Epithelial cell of proximal tubule (primary cell): ENCODE measurements around the gene C10orf90. TPM values are rescaled to one million over a fixed set of nuclear protein-coding genes. Genes with fewer than 3 reads are reported as not detected.
A peak's percentile ranks its signal among the peaks of the same experiment; 100 is the strongest.

ENCODE experiments used
- DNase-seq: peaks from one replicate; pipeline ENCODE4 v3.0.0-alpha.2; 2011; ENCODE audit warnings: low read depth
- H3K4me3 ChIP-seq: 2 replicates; pipeline ENCODE4 v1.5.1; 2011; ENCODE audit warnings: low read depth, mild to moderate bottlenecking, low read length
- total RNA-seq: library from RNA; depleted of rRNA; stranded (reverse); fragments of >200 nt; gene quantifications from 2 replicates; pipeline ENCODE4 v1.2.3, GENCODE V29; 2015
- TF ChIP-seq, protein P1 (sequence below): conservative IDR thresholded peaks from 2 replicates; pipeline ENCODE4 v1.5.1; 2012; ENCODE audit warnings: low read depth, mild to moderate bottlenecking, low read length

Gene C10orf90
- total RNA-seq, 1 donor from 2014 or later = not detected

DNA sequence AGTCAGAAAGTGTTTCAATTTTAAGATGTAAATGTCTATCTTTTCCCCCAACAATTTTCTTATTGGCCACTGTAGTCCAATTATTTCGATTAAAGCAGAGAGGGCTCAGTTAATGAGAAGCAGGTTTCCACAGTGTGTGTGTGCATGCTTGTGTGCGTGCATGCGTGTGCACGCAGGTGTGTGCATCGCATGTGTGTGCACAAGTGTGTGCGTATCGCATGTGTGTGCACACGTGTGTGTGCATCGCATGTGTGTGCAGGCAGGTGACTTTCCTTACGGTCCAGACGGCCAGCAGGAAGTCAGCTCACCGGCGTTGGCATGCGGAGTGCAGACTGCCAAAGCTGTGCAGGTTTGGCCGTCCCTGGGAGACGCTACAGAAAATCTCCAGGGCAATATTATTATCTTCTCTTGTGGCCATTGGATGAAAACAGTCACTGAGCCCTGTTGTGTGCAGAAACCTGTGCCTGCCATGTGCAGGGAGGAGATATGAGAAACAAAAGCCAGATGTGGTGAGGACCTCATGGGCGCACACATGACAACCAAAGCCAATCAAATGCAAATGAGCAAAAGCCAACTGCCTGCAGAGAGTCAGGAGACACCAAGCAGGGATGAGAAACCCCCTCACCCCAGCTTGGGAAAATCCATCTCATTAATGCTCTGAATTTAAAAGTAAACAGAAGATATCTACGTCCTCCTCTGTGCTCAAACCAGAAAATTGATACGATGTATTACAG, 70.4 kb downstream of the C10orf90 start:
- TF ChIP-seq, protein P1, sequence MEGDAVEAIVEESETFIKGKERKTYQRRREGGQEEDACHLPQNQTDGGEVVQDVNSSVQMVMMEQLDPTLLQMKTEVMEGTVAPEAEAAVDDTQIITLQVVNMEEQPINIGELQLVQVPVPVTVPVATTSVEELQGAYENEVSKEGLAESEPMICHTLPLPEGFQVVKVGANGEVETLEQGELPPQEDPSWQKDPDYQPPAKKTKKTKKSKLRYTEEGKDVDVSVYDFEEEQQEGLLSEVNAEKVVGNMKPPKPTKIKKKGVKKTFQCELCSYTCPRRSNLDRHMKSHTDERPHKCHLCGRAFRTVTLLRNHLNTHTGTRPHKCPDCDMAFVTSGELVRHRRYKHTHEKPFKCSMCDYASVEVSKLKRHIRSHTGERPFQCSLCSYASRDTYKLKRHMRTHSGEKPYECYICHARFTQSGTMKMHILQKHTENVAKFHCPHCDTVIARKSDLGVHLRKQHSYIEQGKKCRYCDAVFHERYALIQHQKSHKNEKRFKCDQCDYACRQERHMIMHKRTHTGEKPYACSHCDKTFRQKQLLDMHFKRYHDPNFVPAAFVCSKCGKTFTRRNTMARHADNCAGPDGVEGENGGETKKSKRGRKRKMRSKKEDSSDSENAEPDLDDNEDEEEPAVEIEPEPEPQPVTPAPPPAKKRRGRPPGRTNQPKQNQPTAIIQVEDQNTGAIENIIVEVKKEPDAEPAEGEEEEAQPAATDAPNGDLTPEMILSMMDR = no peak
- no peak for DNase-seq
- H3K4me3 ChIP-seq = no peak overlapping the region

- H3K4me3 ChIP-seq = no peak overlapping the region
- DNase-seq = no peak
- TF ChIP-seq, protein P1 = peak; percentile 91
Measured at GRCh38 chr10:126598009-126598408, 72.5 kb downstream of the C10orf90 start.

DNA sequence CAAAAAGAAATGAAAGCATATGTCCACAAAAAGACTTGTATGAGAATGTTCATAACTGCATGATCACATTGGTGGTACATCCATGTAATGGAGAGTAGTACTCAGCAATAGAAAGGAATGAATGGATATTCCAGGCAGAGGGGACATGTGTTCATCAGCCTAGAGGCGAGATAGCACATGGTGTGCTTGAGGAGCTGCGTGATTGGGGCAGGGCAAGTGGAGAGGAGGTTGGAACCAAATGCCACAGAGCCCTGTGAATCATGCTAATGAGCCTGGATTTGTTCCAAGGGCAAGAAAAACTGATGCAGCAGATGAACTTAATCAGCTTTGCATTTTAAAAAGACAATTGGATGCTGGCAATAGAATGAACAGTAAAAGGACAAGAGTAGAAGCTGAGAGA, 73.3 kb downstream of the C10orf90 start:
- TF ChIP-seq, protein P1 = no peak
- DNase-seq = no peak
- H3K4me3 ChIP-seq = no peak overlapping the region

DNA sequence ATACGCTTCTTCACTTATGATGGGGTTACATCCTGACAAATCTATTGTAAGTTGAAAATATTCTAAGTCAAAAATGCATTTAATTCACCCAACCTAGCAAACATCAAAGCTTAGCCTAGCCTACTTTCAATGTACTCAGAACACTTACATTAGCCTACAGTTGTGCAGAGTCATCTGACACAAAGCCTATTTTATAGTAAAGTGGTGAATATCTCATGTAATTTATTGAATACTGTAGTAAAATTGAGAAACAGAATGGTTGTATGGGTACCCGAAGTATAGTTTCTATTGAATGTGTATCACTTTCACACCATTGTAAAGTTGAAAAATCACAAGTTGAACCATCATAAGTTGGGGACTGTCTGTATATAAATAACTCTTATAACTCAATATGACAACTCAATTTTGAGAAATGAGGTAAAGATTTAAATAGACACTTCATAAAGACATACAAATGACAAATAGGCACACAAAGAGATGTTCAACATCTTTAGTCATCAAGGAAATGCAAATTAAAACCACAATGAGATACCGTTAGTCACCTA, 73.9 kb downstream of the C10orf90 start:
- no peak for DNase-seq
- TF ChIP-seq, protein P1 = no peak
- H3K4me3 ChIP-seq = no peak overlapping the region

- H3K4me3 ChIP-seq = no peak overlapping the region
- TF ChIP-seq, protein P1 = no peak
- DNase-seq = no peak
Measured at GRCh38 chr10:126595160-126595559, 75.3 kb downstream of the C10orf90 start.

DNA sequence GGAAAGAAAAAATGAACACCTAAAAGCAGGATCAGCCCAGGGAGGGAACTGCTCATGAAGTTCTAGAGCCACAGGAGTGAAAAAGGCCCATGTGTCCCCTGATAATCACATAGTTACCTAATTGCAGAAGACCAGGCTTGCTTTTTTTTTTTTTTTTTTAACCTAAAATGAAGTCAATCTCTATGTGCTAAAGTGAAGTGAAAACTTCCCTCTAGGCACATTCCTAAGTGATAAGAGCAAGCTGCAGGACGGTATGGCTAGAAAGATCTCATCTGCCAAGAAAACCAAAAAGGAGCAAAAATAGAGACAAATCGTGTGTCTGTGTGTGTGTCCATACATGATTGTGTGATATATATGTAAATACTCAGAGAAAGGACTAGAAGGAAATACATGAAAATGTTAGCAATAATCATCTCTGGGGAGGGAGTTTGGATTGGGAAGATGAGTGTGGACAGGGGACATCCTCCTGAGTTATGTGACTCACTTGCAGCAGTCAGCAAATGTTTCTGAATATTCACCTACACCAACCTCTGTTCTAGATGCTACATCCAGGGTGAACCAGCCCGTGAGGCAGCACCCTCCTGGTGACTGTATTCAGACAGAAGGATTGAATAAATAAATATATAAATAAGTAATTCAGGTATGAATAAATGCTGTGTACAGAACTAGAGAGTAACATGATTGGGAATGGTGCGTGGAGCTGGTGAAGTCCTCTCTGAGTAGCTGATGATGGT, 76.4 kb downstream of the C10orf90 start:
- no peak for DNase-seq

More for the DNA sequence above, 76.4 kb downstream of the C10orf90 start:
- TF ChIP-seq, protein P1 = no peak
- H3K4me3 ChIP-seq = no peak overlapping the region
